ENCODE results near the gene TXLNG.
"Not testable (repeated sequence)": the region's sequence is repeated elsewhere in the genome, so short reads cannot be mapped to it uniquely, and the experiment has no call there.

The TXLNG gene

DNA sequence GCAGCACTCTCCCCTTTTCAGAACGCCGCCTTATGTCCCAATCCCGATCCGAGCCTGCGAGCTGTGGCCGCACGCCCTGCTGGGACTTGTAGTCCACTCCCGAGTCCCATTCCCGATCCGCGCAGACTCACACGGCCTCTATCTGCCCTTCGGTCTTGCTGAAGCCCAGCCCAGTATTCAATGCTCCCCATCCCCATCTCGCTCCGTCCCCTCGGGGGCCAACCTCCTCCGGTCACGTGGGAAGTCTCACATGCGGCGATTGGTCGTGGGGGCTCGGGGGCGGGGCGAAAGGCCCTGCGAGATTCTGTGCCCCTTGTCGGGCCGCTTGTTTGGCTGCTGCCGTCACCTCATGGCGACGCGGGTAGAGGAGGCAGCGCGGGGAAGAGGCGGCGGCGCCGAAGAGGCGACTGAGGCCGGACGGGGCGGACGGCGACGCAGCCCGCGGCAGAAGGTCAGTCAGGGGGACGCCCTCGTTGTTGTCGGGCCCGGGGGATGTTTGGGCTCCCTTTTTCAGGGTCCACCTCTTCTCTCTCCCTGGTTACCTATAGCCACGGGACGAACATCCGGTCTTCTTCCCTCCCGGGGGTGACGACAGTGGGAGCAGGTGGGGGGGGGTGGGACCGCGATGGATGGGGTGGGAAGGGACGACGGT is at the start of gene TXLNG:
TSS of gene TXLNG (plus strand) at position 328 of the 652 bp plus-strand sequence. CDS start at position 350, 22 bp downstream.
- peak; percentile 99 for FAIRE-seq
- DNase-seq (ENCODE audit: insufficient read length, low spot score) = peak; percentile 65

DNA sequence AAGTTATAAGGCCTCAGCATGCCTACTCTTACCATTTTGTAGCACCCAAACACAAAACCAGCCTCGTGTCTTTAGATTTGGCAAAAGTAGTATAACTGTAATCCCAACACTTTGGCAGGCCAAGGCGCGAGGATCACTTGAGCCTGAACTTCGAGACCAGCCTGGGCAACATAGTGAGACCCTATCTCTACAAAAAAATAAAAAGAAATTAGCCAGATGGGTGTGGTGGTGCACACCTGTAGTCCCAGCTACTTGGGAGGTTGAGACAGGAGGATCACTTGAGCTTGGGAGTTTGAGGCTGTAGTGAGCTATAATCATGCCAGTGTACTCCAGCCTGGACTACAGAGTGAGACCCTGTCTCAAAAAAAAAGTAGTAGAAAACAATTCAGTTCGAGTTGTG is 49.2 kb upstream of the TXLNG start:
- no peak for DNase-seq (ENCODE audit: insufficient read length, low spot score)
- FAIRE-seq = no peak

DNA sequence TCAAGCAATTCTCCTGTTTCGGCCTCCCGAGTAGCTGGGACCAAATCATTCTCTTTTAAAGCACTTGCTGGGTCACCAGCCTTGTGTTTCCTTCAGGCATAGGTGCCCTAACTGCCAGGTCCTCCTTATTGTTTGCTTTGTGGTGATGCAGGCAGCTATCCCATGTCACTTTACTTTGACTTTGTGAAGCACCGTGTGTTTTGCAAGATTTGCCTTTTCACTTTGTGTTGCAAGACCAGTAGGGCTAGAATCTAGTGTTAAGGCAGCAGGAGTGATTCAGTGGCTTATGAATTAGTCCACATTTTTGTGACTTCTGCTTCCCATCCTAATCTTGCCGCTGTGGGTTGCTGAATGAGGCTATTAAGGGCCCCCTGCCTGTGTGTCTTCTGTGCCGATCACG is 46.7 kb upstream of the TXLNG start:
- DNase-seq (ENCODE audit: insufficient read length, low spot score) (no peak), FAIRE-seq (no peak)

DNA sequence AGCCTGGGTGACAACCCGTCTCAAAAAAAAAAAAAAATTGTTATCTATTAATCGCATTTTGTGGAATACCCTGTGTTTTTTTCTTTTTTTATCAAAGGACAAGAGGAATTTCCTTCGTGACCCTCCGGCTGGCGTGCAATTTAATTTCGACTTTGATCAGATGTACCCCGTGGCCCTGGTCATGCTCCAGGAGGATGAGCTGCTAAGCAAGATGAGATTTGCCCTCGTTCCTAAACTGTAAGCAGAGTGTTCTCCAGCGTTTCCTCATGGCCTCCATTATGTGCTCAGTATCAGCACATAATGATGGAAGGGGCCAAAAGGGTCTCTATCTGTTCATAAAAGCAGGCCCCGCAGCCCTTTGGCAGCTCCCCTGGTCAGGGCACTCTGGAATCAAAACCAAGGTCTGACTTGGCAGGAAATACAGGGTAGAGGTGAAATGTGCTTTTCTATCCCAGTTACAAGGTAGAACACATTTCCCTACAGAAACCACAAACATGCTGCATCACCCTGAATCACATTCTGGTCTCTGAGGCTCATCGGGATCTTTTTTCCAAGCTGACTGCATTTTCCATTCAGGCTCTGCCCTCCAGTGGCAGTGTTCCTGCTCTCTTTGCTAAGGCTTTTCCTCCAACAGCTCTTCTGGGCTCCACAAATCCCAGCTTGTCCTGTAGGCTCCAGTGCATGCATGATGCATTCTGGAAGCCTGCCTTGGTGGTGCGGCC is 42.5 kb upstream of the TXLNG start:
- DNase-seq (ENCODE audit: insufficient read length, low spot score) (no peak), FAIRE-seq (no peak)

- FAIRE-seq (no peak), DNase-seq (ENCODE audit: insufficient read length, low spot score) (no peak)
Measured at GRCh38 chrX:16745102-16745501, 41.2 kb upstream of the TXLNG start.

- FAIRE-seq (no peak), DNase-seq (ENCODE audit: insufficient read length, low spot score) (no peak)
Measured at GRCh38 chrX:16745659-16746058, 40.6 kb upstream of the TXLNG start.

DNA sequence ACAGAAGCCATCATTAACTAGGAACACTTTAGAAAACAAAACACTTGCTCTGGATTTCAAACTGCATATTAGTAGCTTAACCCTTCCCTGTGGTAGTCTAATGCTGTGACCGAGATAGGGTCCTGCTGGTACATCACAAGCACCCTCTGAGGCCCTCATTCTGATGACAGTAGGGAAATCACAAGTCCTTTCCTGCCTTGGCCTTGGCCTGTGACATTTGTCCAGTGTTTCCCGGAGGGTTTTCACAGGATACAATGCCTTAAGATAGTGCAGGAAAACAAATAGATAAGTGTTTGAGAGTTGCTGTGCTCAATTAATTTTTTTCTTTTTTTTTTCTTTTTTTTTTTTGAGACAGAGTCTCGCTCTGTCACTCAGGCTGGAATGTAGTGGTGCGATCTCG is 37.8 kb upstream of the TXLNG start:
- FAIRE-seq = no peak
- no peak for DNase-seq (ENCODE audit: insufficient read length, low spot score)

- DNase-seq (ENCODE audit: insufficient read length, low spot score) (no peak), FAIRE-seq (no peak)
Measured at GRCh38 chrX:16750136-16750535, 36.1 kb upstream of the TXLNG start.

DNA sequence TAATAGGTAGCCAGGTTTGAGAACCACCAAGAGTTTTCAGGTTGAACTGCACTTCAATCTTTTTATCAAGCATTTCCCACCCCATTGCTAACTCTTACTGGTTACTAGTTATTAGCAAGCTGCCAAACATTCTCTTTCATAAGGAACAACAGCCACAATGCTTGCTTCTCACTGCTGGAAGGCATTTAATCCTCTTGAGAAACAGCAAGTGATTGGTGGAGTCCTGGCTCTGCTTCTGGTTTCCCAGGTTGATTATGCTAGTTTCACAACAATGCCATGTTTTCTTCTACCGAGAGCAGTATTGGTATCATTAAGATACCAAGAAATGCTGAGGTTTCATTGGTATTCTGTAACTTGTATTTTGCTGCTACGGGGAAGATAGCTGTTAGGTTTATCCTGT is 32.2 kb upstream of the TXLNG start:
- DNase-seq (ENCODE audit: insufficient read length, low spot score) = no peak
- no peak for FAIRE-seq

DNA sequence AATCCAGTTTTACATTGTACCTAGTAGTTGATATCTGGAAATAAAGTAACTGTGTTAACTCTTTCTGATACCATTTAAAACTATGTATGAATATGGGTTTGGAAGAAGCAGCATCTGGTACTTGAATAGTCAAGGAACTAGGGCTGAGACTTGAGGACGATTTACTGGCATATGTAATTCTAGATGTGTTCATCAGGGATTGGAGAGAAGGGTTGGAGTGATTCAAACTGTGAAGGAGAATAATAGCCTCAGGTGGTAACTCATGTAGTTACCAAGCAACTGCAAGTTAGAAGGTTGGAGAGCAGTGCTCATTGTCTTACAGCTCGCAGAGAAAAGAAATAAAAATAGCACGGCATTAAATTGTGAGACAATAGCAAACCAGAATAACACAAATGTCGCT is 29.5 kb upstream of the TXLNG start:
- FAIRE-seq (no peak), DNase-seq (ENCODE audit: insufficient read length, low spot score) (no peak)

DNA sequence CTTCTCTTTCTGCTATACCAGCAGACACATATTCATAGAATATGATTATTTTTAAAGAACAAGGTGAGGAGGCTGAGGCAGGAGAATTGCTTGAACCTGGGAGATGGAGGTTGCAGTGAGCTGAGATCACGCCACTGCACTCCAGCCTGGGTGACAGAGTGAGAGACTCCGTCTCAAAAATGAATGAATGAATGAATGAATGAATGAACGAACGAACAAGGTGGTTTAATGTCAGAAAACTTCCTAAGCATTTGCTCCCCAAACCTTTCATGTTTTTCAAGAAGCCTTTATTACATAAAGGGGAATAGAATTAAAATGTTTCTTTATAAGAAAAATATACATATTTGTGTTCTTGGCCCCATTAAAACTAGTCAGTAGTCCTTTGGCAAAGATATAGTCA is 24.8 kb upstream of the TXLNG start:
- not testable (repeated sequence) for DNase-seq (ENCODE audit: insufficient read length, low spot score); FAIRE-seq

DNA sequence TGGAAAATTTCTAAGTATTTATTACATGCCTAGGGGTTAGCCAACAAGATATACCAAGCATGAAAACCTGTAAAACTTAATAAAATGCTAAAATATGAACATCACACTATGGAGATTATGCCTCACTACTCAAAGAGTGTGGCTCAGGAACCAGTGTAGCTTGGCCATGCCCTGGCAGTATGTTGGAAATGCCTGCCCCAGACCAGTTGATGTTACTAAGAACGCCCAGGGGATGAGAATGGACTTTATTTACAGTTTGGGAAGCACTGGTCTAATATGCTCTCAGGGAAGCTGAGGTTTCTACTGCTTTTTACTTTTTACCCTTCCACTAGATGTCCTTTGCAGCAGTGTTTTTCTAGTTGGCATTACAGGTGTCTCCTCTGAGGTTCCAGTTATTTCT is 23.7 kb upstream of the TXLNG start:
- no peak for DNase-seq (ENCODE audit: insufficient read length, low spot score)
- FAIRE-seq = no peak

- DNase-seq (ENCODE audit: insufficient read length, low spot score) (no peak), FAIRE-seq (no peak)
Measured at GRCh38 chrX:16765594-16765993, 20.7 kb upstream of the TXLNG start.

GRCh38 chrX:16770970-16771482 is 15.2 kb upstream of the TXLNG start:
- no peak for DNase-seq (ENCODE audit: insufficient read length, low spot score)
- no peak for FAIRE-seq

DNA sequence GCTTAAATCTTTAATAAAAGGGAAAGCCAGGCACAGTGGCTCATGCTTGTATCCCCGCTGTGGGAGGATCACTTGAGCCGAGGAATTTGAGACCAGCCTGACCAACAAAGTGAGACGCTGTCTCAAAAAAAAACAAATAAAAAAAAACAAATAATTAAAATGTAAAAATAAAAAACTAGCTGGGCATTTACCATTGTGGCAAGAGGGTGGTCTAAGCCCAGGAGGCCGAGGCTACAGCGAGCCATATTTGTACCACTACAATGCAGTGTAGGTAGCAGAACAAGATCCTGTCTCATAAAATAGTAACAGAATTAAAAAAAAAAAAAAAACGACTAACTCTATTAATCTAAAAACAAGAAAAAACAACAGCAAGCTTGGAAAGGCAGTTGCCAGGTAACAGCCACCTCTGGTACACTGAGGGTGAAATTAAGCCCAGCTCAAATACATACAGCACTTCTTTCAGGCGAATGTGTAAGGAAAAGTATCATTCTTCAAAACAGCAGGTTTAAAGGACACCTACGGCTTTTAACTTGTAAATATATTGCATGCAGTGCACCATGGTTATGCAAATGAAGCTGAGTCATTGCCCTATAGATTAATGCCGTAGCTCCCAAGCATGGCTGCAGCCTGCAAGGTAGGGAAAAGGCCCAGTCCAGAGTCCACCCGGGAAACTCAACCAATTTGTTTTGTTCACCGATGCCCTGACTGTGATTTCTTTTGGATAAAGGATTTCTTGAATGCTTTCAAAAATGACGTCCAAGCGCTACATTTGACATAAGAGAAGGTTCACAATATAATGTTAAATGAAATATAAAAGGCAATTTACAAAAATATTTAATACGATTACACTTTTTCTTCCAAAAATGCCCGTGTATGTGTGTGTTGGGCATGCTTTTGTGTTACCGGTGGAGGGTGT is 14.5 kb upstream of the TXLNG start:
- FAIRE-seq (no peak), DNase-seq (ENCODE audit: insufficient read length, low spot score) (no peak)

GRCh38 chrX:16772460-16772859 is 13.8 kb upstream of the TXLNG start:
- no peak for DNase-seq (ENCODE audit: insufficient read length, low spot score)

DNA sequence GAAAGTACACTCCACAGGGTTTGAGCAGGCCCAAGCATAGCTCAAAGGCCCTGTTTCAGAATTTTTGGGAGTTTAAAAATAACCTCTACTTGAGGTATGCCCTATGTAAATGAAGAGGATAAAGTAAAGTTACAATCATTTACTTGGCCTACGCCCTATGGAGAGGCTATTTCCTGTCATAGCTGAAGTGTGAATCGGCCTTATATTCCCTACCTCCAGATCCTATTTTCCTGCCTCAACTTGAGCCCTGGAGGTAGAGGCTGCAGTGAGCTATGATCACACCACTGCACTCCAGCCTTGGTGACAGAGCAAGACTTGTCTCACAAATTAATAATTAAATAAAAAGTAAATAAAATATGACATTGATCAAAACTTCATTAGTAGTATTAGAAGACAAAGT is 11.5 kb upstream of the TXLNG start:
- FAIRE-seq (no peak), DNase-seq (ENCODE audit: insufficient read length, low spot score) (no peak)

More at GRCh38 chrX:16772460-16772859, 13.8 kb upstream of the TXLNG start:
- FAIRE-seq = no peak

DNA sequence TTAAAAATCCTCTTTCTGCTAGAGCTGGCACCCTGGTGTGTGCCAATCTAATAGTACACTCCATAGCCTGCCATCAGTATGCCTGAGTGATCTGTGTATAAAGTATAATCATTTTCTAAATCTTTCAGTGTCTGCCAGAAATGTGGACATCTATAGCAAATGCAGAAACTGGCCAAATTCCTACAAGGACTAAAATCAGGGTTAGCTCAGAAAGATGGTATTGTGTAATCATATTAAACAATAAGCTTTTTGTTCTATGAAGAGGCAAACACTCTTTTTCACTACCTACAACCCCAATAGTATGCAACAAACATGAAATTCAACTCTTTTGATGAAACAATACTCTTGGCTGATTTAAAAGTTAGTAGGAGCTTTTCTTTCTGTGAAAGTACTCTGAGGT is 7.7 kb upstream of the TXLNG start:
- DNase-seq (ENCODE audit: insufficient read length, low spot score) = no peak
- FAIRE-seq = no peak

GRCh38 chrX:16778993-16779392 is 7.3 kb upstream of the TXLNG start:
- DNase-seq (ENCODE audit: insufficient read length, low spot score) (no peak), FAIRE-seq (no peak)

DNA sequence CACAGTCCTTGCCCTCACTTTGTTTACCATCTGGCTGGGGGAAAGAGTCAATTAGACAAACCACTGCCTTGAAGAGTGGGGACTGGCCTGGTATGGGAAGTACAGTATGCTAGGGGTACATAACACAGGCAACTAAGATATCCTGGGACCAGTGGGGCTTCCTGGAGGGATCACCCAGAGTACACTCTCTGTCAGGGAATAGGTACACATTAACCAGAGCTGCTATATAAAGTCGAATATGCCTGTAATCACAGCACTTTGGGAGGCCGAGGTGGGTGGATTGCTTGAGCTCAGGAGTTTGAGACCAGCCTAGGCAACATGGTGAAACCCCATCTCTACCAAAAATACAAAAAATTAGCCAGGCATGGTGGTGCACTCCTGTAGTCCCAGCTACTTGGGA is 6.5 kb upstream of the TXLNG start:
- not testable (repeated sequence) for DNase-seq (ENCODE audit: insufficient read length, low spot score); FAIRE-seq

- DNase-seq (ENCODE audit: insufficient read length, low spot score) = no peak
- no peak for FAIRE-seq
Measured at GRCh38 chrX:16783452-16783851, 2.8 kb upstream of the TXLNG start.
